H1 (cell line): ENCODE results near the gene GALNT12. TPM values are rescaled to one million over a fixed set of nuclear protein-coding genes. Genes with fewer than 3 reads are reported as not detected.

ENCODE experiments used
- CREB1 ChIP-seq: IDR thresholded peaks from 2 replicates; pipeline ENCODE4 v1.6.1; 2012; ENCODE audit warnings: inconsistent platforms
- CTBP2 ChIP-seq: IDR thresholded peaks from 2 replicates; pipeline ENCODE4 v1.7.0; 2011; ENCODE audit warnings: borderline replicate concordance, mild to moderate bottlenecking, moderate library complexity, mixed read lengths, low read length; ENCODE audit not compliant: insufficient read depth, insufficient read length
- SAP30 ChIP-seq: fragments of 300-600 bp; sonication (generic); IDR thresholded peaks from 2 replicates; pipeline ENCODE4 v1.7.1; 2012; ENCODE audit warnings: low read length, moderate library complexity, mild to moderate bottlenecking, inconsistent platforms; ENCODE audit not compliant: insufficient read depth, insufficient replicate concordance
- SP4 ChIP-seq: IDR thresholded peaks from 2 replicates; pipeline ENCODE4 v1.6.1; 2012; ENCODE audit warnings: low read length, inconsistent platforms
- polyA plus RNA-seq, 7 experiments: library from polyadenylated mRNA; depleted of rRNA in 3 of 7; stranded (reverse) in 5 of 7; unstranded in 2 of 7; fragments of >200 nt in 5 of 7; fragments of 200-250 nt in 2 of 7; gene quantifications; 1 replicate in 5 of 7; 2 replicates in 1 of 7; 4 replicates in 1 of 7; pipeline versions ENCODE4 v1.2.1 to v1.2.3, GENCODE V29; 2011 to 2013; ENCODE audit warnings: missing spikeins in 2 of 7, mixed read lengths in 2 of 7
- total RNA-seq: library from RNA; stranded (reverse); fragmentation: NEBNext Ultra II Directional; extraction: Animal tissue kit (Norgen Biotek cat#: 25700); gene quantifications from 2 replicates; pipeline ENCODE4 v1.2.1, GENCODE V29; 2021

Gene GALNT12
- total and polyA plus RNA-seq, 2 of the 8 experiments (the other 6 are each of a cell fraction or from before 2014, with no cell fraction given), result 16.2 to 19.6 TPM

GRCh38 chr9:98768344-98768743, 39.1 kb upstream of the GALNT12 start (continued):
- TF ChIP-seq CTBP2 (no peak), SP4 (no peak), SAP30 (no peak), CREB1 (no peak)
- TF ChIP-seq, all 59 proteins: peak for 0
